ENCODE results near the gene ACTR1A.

GRCh38 chr10:102435133-102435497 is 67.4 kb downstream of the ACTR1A start:
- TF ChIP-seq POLR2AphosphoS5 (IDR thresholded peaks at IDR 0.05; ENCODE audit: borderline replicate concordance, low read depth, low read length) (no peak), EZH2 (IDR thresholded peaks at IDR 0.05) (no peak)

Measured in SK-N-MC (cell line).